GM12872 (cell line): ENCODE data around the gene FBXL17.

Source experiments
- TF ChIP-seq, protein P1 (sequence below): IDR thresholded peaks from 3 replicates; pipeline ENCODE4 v1.5.1; 2011; ENCODE audit warnings: low read depth, mild to moderate bottlenecking, low read length, moderate library complexity; ENCODE audit not compliant: insufficient read depth

The FBXL17 gene

DNA sequence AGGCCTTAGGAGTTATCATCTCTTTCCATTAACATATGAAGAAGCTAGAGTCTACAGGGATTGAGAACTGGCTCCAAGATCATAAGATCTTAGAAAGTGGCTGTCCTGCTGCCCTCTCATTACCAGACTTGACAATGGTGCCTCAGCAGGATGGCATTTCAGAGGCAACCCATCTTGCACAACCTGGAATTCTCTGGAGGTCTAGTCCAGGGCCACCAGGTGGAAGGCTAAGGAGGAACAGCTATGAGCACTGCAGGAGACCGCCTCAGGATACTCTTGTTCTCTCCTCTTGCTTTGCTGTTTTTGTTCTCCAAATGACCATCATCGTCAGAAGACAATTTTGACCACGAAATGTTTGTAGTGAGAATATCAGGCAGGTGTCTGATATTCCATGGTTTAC, 322.6 kb downstream of the FBXL17 start:
- TF ChIP-seq, protein P1, sequence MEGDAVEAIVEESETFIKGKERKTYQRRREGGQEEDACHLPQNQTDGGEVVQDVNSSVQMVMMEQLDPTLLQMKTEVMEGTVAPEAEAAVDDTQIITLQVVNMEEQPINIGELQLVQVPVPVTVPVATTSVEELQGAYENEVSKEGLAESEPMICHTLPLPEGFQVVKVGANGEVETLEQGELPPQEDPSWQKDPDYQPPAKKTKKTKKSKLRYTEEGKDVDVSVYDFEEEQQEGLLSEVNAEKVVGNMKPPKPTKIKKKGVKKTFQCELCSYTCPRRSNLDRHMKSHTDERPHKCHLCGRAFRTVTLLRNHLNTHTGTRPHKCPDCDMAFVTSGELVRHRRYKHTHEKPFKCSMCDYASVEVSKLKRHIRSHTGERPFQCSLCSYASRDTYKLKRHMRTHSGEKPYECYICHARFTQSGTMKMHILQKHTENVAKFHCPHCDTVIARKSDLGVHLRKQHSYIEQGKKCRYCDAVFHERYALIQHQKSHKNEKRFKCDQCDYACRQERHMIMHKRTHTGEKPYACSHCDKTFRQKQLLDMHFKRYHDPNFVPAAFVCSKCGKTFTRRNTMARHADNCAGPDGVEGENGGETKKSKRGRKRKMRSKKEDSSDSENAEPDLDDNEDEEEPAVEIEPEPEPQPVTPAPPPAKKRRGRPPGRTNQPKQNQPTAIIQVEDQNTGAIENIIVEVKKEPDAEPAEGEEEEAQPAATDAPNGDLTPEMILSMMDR = no peak

DNA sequence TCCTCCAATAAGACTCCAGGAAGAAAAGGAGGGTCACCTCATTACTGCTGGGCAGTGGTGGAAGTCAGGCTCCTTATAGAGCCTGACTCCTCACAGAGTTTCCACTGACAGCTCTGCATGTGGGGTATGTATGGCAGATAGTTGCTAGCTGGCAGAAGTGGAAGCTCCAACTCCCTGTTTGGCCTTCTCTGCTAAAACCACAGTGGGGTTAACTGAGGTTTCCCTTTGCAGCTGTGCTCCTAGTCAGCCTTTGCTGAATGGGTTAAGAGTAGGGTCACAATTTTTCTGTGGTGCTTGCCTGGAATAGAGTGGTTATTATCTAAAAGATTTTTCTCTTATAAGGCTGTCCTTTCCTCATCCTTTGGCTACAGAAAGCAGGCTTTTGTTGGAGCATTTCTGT, 327.5 kb downstream of the FBXL17 start:
- TF ChIP-seq, protein P1 = no peak

DNA sequence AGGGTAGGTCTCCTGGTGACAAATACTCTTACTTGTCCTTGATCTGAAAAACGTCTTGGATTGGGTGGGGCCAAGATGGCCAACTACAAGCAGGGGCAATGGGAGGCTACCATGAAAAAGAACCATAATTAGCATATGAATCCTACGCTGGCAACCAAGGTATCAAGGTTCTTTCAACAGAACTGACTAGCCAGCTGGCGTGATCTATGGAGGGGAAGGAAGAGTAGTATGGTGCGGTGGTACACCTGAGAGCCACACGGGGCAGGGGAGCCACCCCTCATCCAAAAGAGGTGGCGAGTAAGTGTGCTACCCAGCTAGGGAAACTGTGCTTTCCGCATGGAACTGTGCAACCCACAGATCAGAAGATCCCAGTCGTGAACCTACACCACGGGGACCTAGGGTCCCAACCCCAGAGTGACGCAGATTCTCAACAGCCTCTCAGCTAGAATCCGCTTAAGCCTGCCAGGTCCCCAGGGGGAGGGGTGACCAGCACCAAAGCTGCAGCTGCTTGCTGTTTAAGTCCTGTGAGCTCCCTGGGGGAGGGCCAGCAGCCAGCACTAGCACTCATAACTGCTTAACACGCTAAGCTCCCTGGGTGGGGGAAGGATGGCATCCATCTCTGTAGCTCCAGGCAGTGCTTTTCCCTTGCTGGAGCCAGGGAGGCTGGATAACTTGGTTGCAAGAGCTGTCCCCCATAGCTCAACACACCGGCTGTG, 334.8 kb downstream of the FBXL17 start:
- TF ChIP-seq, protein P1 = no peak

DNA sequence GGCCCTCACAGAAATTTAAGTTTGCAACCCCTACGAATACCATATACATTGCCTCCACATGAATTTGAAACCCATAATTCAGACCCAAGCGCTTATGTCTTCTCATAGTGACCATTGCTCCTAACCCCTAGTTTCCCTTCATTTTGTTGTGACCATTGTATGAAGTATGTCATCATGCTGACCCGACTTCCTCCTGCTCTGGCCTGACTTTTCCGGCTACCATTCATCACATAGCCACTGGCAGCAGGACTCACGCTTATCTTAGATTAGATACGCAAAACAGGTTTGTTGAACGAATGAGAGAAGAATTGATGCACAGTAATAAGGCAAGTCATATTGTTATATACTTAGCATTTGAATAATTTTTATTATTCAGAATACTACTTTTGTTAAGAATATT, 345.4 kb downstream of the FBXL17 start:
- TF ChIP-seq, protein P1 = no peak

DNA sequence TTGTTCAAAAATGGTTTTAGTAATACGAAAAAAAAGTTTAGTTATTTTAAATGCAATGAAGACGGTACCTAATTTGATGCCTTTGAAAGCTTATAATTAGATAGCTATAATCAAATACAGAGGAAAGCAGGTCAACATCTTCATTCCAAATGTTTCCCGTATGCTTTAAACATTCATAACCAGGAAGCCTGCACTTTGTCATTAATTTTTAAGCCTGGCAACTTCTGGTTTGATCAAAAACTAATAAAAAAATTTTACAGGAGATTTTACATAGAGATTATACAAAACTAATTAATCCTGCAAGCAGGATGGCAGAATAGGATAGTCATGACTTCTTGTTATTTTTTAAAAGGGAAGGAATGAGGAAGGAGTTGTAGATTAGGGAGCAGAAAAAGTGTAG, 353.0 kb downstream of the FBXL17 start:
- TF ChIP-seq, protein P1 = no peak

DNA sequence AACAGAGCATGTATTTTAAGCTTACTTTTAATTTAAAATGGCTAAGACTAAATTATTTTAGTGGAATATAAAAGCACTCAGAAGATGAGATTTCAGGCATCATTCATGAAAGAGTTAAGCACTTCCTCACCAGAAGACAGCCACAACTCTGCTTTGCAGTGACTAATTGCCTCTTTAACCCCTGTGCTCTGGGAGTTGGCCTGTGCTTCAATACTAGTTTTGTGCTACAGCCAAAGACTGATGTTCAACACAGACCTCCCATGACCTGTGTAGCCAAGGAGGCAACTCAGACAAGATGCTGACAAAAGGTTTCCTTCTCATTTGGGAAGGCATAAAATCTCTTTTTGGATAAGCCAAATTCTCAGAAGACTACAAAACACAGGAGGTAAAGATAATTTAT, 353.5 kb downstream of the FBXL17 start:
- TF ChIP-seq, protein P1 = no peak

DNA sequence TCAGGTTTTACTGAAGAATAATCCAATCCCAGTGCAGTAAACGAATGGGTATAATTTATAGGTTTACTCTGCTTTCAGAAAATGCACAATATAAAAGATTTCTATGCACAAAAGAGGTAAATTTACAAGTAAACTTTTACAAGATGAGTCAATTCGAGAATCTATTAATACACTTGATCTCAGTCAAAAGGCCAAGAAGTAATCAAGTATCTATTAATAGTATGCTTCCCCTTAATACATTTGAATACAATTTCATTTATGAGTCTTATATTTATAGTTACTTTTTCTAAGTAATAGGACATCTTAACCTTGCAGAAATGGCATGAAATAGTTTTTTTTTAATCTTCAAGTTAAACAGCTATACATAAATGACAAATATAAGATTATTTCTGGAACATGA, 355.9 kb downstream of the FBXL17 start:
- TF ChIP-seq, protein P1 = no peak
